Gastroesophageal sphincter (tissue), 4 donors: Measurements from ENCODE around the gene SPEN. TPM values are rescaled to one million over a fixed set of nuclear protein-coding genes. Genes with fewer than 3 reads are reported as not detected.
"Not testable (repeated sequence)": the region's sequence is repeated elsewhere in the genome, so short reads cannot be mapped to it uniquely, and the experiment has no call there.

Source experiments
- ATAC-seq: fragments of 150-250 bp; one replicate; pipeline ENCODE4 v1.9.1; 2016; ENCODE audit warnings: mild to moderate bottlenecking, moderate library complexity
- H3K27ac ChIP-seq, 4 donors: fragments of 200-600 bp; sonication (generic) in 3 of 4; 1 replicate in 3 of 4; 2 replicates in 1 of 4; pipeline ENCODE4 v1.5.1; 2016 to 2019
- H3K27me3 ChIP-seq: fragments of 200-600 bp; sonication (generic); one replicate; pipeline ENCODE4 v1.5.1; 2019
- H3K36me3 ChIP-seq, 2 donors: fragments of 200-600 bp; sonication (generic); one replicate each; pipeline ENCODE4 v1.5.1; 2019; ENCODE audit warnings: control low read depth in 1 of 2
- H3K4me1 ChIP-seq, 3 donors: fragments of 200-600 bp; sonication (generic); 1 replicate in 2 of 3; 2 replicates in 1 of 3; pipeline ENCODE4 v1.5.1; 2016 to 2019; ENCODE audit warnings: control low read depth in 2 of 3
- H3K4me3 ChIP-seq, 2 donors: fragments of 200-600 bp; sonication (generic); one replicate each; pipeline ENCODE4 v1.5.1; 2019; ENCODE audit warnings: mild to moderate bottlenecking in 1 of 2, moderate library complexity in 1 of 2
- H3K9me3 ChIP-seq, 3 donors: fragments of 200-600 bp; sonication (generic); one replicate each; pipeline ENCODE4 v1.5.1; 2017 to 2019; ENCODE audit warnings: control low read depth in 2 of 3
- CTCF ChIP-seq, 4 experiments: fragments of 200-600 bp in 2 of 4; fragments of 450-650 bp in 2 of 4; sonication (generic) in 1 of 4; IDR thresholded peaks; one replicate each; pipeline ENCODE4 v1.5.1; 2017 to 2019; ENCODE audit warnings: antibody characterized with exemption in 4 of 4, mild to moderate bottlenecking in 2 of 4, moderate library complexity in 2 of 4
- EP300 ChIP-seq: sonication (generic); formaldehyde crosslinking; IDR thresholded peaks from one replicate; pipeline ENCODE4 v1.6.1; 2017; ENCODE audit warnings: antibody characterized with exemption, mild to moderate bottlenecking
- POLR2A ChIP-seq, 2 donors: fragments of 450-650 bp; IDR thresholded peaks; one replicate each; pipeline ENCODE4 v1.6.1; 2017; ENCODE audit warnings: antibody characterized with exemption in 2 of 2, mild to moderate bottlenecking in 2 of 2, moderate library complexity in 1 of 2
- POLR2AphosphoS5 ChIP-seq: sonication (generic); formaldehyde crosslinking; IDR thresholded peaks from one replicate; pipeline ENCODE4 v1.6.1; 2017; ENCODE audit warnings: antibody characterized with exemption
- WGBS, 2 donors: methylation state at CpG; one replicate each; pipeline ENCODE4 v1.1.5; 2018; ENCODE audit warnings: low coverage in 1 of 2; 5-methylcytosine and 5-hydroxymethylcytosine counted together
- total RNA-seq, 4 donors: library from RNA; depleted of rRNA; stranded (reverse); fragments of >200 nt; gene quantifications; one replicate each; pipeline ENCODE4 v1.1.0, GENCODE V29; 2016

SPEN gene
- total RNA-seq, 4 donors from 2014 or later = 40.3 to 79.4 (median 50.7) TPM

- WGBS, 2 donors = 81% methylated on average over 2 of the region's 2 CpGs; no CpG with 5 or more reads in 1 of the 2 donors
- H3K4me1 ChIP-seq = peaks cover 0 to 43% (median 3%) of the 10 kb centered on the region in 3 donors
- no peak overlapping the region for H3K4me3 ChIP-seq
- H3K9me3 ChIP-seq = no peaks in the 10 kb centered on the region
- ATAC-seq = no peak
- peaks cover 10 to 76% of the 10 kb centered on the region in 2 donors for H3K36me3 ChIP-seq
- no peaks in the 10 kb centered on the region for H3K27me3 ChIP-seq
- H3K27ac ChIP-seq = no peak overlapping the region
- no peak for TF ChIP-seq CTCF (IDR thresholded peaks at IDR 0.05)
- no peak for TF ChIP-seq EP300
- no peak for TF ChIP-seq POLR2A (IDR thresholded peaks at IDR 0.05)
- no peak for TF ChIP-seq POLR2AphosphoS5
Observed at GRCh38 chr1:15911927-15912326, 64.4 kb downstream of the SPEN start.

GRCh38 chr1:15913607-15914006 lies 66.1 kb downstream of the SPEN start:
- not testable (repeated sequence) for ATAC-seq, H3K27ac ChIP-seq, H3K4me3 ChIP-seq, H3K27me3 ChIP-seq, H3K9me3 ChIP-seq
- peaks cover 0 to 39% (median 3%) of the 10 kb centered on the region in 3 donors for H3K4me1 ChIP-seq
- H3K36me3 ChIP-seq = peaks cover 10 to 93% of the 10 kb centered on the region in 2 donors
- 88 to 95% methylated on average over 2 of the region's 3 CpGs for WGBS, 2 donors

- Histone ChIP-seq H3K27me3 (no peaks in the 10 kb centered on the region), H3K4me1 (peaks cover 0 to 30% (median 3%) of the 10 kb centered on the region in 3 donors), H3K4me3 (peak overlapping the region in 1 of 2 donors; percentile 3), H3K27ac (peak overlapping the region in 2 of 4 donors; percentile 40 to 55), H3K36me3 (peaks cover 7 to 97% of the 10 kb centered on the region in 2 donors), H3K9me3 (no peaks in the 10 kb centered on the region)
- ATAC-seq = no peak
- 29 to 41% methylated on average over 4 of the region's 4 CpGs for WGBS, 2 donors
- TF ChIP-seq CTCF (IDR thresholded peaks at IDR 0.05) = no peak
Observed at GRCh38 chr1:15915991-15916390, 68.5 kb downstream of the SPEN start.

- 32 to 47% methylated on average over 3 to 4 of the region's 4 CpGs for WGBS, 2 donors
- ATAC-seq = no peak
Observed at GRCh38 chr1:15916417-15916816, 68.9 kb downstream of the SPEN start.

GRCh38 chr1:15916916-15917315 lies 69.4 kb downstream of the SPEN start:
- Histone ChIP-seq H3K4me1 (peaks cover 0 to 30% (median 3%) of the 10 kb centered on the region in 3 donors), H3K27ac (peak overlapping the region in 2 of 4 donors; percentile 40 to 55), H3K27me3 (no peaks in the 10 kb centered on the region), H3K36me3 (peaks cover 5 to 97% of the 10 kb centered on the region in 2 donors), H3K9me3 (no peaks in the 10 kb centered on the region), H3K4me3 (no peak overlapping the region)
- TF ChIP-seq POLR2AphosphoS5 = no peak
- TF ChIP-seq POLR2A (IDR thresholded peaks at IDR 0.05) = no peak
- TF ChIP-seq CTCF (IDR thresholded peaks at IDR 0.05) = no peak
- no peak for TF ChIP-seq EP300
- ATAC-seq = no peak
- 82% methylated on average over 1 to 7 of the region's 7 CpGs for WGBS, 2 donors

More at GRCh38 chr1:15916417-15916816, 68.9 kb downstream of the SPEN start:
- Histone ChIP-seq H3K4me3 (peak overlapping the region in 1 of 2 donors; percentile 3), H3K27ac (peak overlapping the region in 2 of 4 donors; percentile 40 to 55), H3K4me1 (peaks cover 0 to 30% (median 3%) of the 10 kb centered on the region in 3 donors), H3K9me3 (no peaks in the 10 kb centered on the region), H3K27me3 (no peaks in the 10 kb centered on the region), H3K36me3 (peaks cover 7 to 97% of the 10 kb centered on the region in 2 donors)
- TF ChIP-seq POLR2AphosphoS5 = no peak
- TF ChIP-seq POLR2A (IDR thresholded peaks at IDR 0.05) = no peak
- no peak for TF ChIP-seq CTCF (IDR thresholded peaks at IDR 0.05)
- no peak for TF ChIP-seq EP300
